Stimulated activated CD4-positive, alpha-beta T cell treated with anti-CD3 and anti-CD28 coated beads, Interleukin-2, amount 100 ng/mL, for 24 hours (primary cell): ENCODE results near the gene PCDH19.
"Not testable (repeated sequence)": the region's sequence is repeated elsewhere in the genome, so short reads cannot be mapped to it uniquely, and the experiment has no call there.

Experiments
- DNase-seq, 2 donors: peaks; one replicate each; pipeline ENCODE4 v3.0.0-alpha.2; 2020

Gene PCDH19, protein sequence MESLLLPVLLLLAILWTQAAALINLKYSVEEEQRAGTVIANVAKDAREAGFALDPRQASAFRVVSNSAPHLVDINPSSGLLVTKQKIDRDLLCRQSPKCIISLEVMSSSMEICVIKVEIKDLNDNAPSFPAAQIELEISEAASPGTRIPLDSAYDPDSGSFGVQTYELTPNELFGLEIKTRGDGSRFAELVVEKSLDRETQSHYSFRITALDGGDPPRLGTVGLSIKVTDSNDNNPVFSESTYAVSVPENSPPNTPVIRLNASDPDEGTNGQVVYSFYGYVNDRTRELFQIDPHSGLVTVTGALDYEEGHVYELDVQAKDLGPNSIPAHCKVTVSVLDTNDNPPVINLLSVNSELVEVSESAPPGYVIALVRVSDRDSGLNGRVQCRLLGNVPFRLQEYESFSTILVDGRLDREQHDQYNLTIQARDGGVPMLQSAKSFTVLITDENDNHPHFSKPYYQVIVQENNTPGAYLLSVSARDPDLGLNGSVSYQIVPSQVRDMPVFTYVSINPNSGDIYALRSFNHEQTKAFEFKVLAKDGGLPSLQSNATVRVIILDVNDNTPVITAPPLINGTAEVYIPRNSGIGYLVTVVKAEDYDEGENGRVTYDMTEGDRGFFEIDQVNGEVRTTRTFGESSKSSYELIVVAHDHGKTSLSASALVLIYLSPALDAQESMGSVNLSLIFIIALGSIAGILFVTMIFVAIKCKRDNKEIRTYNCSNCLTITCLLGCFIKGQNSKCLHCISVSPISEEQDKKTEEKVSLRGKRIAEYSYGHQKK (N-terminal part only)

DNA sequence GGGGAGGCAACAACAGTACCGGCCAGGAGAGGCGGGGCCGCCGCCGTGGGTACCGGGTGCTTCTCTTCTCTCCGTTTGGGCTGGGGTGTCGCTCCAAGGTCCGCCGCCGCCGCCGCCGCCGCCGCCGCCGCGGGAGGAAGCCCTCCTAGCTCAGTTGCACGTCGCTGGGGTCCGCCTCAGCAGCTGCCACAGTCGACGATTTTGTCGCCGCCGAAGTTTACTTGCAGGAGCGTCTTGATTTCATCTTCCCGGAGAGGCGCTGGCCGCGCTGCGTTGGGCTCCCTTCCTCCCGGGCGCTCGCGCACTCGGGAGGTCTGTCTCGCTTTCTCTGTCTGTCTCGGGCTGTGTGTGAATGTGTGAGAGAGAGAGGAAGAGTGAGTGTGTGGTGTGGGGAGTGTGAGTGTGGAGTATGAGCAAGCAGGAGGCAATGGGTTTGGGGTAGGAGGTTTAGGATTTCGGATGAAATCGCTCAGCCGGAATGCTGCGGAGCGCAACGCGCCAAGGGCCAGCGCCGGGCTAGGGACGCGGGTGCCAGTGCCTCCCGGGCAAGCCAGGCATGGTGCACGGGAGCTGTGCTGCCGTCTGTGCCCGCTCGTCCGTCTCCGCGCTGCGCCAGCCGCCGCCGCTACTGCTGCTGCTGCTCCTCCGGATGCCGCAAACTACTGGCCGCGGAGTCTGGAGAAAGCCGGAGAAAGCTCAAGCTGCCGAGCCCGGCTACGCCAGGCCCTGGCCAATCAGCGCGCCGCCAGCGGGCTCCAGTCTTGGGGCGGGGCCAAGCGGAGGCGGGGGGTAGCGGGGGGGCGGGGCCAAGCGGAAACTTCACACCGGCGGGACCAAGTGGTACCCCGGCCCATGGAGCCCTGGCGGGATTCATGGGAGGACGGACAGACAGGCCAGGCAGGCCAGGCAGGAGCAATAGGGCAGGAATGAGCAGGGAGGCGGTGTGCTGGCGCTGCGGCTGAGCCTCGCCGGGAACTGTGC is at the start of gene PCDH19:
Gene PCDH19 (minus strand): TSS at position 664 of the 981 bp plus-strand sequence. CDS start 1,676 bp downstream, outside the sequence.
- DNase-seq, result peak; percentile 24 to 55

DNA sequence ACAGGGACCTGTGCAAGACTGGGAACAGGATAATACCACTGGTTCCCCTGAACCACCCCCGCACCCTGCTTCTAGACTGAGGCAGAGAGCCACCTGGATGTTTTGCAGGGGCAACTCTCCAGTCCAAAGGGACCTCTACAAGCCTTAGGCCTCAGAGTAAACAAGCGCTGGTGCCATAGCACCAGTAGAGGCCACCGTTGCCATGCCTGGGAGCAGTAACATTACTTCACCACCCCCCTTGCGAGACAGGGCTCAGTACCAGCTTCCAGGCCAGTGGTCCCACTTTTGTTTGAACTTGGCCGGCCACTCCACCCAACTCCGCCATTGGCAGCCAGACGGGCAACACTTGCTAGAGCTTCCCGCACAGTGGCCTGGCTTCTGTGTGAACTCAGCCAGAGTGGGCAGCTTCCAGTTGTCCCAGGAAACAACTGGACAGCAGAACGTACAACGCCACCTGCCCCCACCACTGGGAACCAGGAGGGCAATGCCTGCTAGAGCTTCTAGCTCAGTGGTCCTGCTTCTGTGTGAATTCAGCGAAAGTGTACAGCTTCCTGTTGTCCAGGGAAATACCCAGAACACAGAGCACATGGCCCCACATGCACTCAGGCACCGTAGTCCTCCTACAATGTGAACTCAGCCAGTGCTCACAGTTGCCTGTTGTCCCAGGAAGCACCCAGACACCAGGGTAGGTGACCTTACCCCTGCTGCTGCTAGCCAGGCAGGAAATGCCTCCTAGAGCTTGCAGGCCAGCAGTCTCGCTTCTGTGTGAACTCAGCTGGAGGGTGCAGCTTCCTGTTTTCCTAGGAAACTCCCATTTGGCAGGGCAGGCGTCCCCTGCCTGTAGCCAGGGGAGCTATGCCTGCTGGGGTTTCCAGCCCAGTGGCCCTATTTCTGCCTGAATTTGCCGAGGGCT is 39.9 kb upstream of the PCDH19 start:
- no peak for DNase-seq

DNA sequence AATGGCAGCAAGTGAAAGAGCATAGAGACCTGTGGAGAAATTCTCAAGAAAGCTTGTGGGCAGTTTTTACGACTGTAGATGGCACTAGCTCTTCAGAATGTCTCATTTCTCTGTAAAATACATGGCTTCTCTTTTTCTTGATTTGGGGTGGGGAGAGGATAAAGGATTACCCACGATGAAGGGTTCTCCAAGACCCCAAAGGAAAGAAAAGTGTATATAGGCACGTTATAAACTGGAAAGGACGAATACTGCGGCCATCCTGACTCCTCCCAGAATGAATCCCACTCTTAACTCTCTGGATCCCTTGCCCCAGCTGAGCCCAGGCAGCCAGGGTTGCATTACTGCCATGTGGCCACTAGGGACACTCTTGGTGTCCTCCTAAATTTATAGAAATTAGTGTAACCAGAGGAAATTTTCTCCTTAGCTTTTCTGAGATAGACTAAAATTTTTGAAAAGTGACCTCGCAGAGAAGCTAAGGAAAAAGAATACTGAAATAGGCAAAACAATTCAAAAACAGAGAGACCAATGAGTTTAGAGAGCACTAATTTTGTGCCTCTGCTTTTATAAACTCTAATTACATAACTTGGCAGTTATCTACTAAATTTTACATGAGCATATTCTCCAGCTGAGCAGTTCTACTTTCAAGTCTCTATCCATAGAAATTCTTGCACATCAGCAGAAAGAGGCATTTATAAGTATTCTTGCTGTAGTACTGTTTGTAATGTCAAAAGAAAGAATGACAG is 37.8 kb upstream of the PCDH19 start:
- peak; percentile 16 to 32 for DNase-seq

DNA sequence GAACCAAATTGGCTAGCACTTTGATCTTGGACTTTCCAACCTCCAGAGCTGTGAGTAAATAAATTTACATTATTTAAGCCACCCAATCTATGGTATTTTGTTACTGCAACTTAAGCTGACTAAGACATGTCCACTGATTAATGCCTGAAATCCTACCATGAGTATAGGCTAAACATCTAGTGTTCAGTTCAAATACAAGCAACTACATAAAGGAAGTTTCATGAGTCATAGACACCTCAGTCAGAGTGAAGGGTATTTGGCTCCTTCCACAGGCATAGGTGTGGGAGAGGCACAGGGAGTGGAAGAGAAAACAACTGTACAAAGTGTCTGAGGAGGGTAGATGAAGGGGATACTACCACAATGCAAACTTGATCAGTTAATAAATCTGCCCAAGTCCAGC is 35.5 kb upstream of the PCDH19 start:
- DNase-seq, result no peak

DNA sequence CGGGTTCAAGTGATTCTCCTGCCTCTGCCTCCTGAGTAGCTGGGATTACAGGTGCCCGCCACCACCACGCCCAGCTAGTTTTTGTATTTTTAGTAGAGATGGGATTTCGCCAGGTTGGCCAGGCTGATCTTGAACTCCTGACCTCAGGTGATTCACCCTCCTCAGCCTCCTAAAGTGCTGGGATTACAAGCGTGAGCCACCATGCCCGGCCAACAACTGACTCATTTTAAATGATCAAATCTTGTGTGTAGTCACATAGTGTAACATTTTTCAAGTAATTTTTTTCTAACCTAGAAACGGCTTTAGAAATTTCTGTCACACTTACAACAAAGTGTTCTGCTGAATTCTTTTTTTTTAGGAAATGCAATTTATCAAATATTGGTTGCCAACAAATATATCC is 31.2 kb upstream of the PCDH19 start:
- not testable (repeated sequence) for DNase-seq

DNA sequence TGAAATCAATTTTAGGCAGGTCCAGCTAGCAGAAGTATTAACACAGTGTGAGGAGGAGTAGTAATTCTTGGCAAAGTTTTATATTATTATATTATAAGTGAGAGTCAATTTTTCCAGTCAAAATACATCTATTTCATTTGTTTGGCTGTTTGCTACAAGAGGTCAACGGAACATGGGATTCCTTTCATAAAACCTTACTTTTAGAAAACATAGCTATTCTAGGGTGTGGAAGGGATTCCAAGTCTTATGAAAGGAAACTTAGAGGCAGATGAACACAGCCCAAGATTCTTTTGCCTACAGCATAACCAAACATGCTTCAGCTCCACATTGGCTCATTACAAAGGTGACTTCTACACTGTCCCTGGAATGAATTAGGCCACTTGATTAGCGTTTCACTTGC is 29.9 kb upstream of the PCDH19 start:
- no peak for DNase-seq

DNA sequence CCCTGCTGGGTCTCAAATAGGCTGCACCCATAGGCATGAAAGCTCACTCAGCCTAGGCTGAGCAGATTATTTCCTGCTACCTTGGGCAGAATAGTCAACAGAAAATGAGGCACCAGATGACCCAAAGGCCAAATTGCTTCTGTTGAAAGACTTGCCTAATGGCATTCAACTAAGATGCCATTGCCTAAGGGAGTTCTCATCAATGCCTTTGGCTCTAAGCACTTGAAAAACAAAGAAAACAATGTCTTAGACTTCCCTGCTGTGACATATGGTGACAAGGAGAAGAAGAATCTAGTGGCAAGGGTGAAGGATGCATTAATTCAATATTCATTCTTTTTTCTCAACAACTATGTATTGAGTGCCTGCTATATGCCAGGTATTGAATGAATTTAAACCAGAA is 25.7 kb upstream of the PCDH19 start:
- DNase-seq, result no peak

DNA sequence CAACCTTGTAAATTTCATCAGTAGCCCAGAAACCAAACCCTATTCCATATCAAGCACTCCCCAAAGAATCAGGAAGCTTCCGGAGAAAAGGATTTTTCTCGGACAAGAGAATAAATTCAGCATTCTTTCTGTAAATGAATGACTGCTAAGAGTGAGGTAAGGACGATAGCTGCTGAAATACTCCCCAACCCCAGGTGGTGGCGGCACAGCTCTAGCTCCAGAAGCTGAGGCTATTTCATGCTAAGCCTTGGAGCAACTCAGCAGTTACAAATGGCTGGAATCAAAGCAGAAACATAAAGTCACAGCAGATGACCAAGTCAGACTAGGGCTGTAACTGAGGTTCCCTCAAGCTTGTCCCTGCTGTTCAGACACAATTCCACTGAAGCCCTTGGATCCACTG is 13.9 kb upstream of the PCDH19 start:
- no peak for DNase-seq

DNA sequence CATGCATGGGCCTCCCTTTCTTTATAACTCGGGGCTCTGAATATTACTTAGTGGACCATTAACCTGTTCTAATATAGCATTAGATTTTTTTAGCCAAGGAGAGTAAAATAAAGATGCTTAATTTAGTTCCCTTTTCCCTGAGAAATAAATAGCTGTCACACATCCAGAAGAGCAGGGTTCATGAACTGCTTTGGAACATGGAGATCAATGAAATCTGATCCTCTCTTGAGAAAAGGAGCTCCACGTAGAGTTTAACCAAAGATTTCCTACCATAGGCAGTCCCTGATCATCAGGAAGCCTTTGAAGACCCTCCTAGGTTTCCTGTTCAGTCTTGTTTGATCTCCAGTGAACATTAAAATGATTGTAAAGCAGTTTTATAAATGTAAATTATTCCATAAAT is 8.5 kb upstream of the PCDH19 start:
- no peak for DNase-seq

DNA sequence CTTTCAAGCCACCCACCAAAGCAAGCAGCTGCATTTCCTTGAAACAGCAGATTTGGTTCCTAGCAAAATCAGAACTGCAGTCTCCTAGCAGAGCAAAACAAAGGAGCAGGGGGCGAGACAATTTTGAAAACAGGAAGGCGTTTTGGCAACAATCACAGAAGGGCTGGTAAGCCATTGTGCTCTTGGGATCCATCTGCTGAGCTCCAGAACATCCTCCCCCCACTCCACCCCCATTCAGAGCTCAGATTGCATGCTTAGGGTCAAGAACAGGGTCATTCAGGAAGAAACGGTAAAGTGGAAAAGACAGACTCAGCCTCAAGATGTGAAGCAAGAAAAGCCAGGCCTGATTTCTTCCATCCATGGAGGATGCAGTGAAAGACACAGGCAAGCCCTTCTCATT is 7.6 kb upstream of the PCDH19 start:
- DNase-seq, result no peak

DNA sequence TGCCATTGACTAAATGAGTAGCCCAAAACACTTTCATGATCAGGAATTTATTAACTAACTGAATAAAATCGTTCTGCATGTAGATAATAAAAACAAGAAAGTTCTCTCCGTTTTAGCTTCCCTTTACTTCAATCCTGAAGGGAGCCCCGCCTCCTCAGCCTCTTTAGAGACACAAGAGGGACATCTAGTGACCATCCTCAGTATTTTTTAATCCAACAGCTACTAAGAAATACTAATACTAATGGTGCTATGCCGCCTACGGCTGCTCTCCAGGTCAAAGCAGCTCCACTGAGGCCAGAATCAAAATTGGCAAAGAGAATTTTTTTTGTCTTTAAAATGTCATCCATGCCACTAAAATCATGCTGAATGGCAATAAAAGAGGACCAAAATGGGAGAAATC is 3.2 kb upstream of the PCDH19 start:
- peak in 1 of 2 donors; percentile 22 for DNase-seq

DNA sequence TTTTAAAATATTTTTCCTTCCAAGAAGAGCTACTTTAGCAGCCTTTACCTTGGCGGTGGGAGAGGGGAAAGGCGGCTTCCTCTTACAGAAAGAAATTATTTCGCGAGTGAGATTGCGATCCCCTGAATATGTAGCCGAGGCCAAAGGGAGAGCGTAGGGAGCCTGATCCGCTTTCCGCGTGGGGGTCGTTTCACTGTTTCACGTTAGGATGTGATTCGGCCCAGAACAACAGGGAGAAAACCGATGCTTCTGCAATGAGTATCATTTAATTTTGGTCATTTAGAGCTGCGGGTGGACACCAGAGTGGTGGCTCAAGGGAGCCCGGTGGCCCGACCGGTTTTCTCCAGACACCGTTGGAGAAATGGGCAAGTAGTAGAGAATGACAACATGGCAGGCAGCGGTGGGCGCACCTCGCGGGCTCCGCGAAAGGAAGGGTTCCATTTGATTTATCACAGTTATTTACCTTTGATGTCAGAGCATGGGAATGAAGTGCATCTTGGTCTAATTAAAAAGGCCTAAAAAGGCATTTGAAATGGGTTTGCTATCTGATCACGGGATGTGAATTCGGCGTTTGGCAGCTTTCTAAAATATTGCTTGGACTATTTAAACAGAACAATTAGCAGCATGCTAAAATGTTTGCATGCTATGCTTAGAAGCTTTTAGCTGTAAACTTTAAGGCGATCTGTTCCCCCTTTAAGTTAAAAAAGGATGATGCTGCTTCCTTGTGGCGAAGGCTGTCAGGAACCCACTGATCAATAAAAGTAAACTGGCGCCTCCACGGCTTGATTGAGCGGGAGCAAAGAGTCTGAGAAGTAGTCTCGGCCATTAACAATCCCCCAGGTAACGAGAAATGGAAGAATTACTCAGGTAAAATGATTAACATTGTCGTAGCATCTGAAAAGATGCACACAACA is 2.0 kb upstream of the PCDH19 start:
- DNase-seq, result no peak

DNA sequence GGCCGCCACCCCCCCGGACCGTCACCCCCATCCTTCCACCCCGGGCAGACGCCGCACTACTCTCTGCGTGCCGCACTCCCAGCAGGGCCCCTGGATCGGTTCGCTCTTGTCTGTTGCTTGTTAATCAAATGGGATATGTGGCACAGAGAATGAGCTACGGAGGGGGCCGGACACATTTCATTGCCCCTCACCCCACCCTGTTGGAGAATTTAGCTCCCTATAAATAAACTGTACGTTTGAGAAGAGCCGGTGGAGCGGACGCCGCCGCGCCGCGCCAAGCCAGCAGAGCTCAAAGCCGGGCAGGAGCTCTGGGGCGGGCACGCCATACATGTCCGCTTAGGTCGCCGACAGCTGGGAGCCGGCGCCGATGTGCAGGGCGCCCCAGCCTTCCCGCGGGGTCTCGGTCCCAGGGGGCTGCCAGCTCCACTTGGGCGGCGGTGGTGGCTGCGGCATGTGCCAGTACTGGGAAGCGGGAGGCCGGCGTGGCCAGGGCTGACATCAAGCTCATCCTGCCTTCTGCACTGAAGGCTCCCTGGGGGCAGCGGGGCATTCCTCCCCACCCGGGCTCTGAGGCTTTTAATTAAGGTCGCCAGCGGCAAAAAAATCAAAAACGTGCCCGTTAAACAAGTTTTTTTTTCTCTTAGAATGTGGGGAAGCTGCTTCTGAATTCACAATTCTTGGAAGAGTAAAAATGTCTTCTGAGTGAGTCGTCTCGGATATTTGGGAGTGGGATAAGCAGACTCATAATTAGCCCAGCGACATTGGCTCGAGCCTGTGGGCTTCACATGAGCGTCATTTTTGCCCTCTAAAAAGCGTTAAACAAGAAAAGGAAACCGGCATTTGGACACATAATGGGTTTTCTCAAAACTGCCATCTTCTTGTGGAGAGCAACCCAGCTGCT is 1.1 kb upstream of the PCDH19 start:
- DNase-seq, result no peak

DNA sequence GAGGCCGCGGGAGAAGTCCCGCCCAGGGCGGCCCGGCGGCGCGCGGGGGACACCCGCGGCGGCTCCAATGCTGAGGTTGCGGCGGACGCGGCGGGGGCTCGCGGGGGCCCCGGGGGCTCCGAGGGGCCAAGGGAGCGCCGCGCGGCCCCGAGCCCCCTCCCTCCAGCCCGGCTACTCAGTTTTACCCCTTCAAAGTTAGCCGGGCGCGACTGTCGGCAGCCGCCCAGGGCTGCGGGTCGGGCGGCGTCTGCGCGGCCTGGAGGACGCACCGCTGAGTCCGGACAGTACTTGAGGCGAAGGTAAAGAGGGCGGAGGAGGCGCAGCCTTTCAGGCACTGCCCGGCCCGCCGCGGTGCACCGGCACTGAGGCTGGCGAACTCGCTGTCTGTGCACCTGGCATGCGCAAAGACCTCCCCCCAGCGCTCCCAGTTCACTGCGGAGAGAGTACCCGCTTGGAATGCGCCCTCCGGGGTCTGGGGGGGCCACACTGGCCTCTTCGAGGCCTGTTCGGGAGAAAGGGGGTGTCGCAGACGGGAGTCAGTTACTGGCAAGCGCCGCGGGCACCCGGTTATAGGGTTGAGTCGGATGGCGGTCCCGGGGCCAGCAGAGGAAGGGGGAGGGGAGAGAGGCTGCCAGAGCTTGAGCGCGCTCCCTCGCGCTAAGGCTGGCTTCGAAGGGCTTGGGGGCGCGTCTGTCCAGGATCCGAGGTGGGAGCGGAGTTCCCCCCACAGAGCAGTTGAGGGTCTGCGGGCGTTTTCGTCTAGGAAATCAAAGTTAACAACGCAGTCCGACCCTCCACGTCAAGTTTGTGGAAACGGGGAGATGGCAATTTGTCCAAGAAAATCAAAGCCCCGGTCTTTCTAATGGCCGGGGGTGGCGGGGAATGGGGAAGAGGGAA is 1.1 kb downstream of the PCDH19 start:
- DNase-seq, result no peak

DNA sequence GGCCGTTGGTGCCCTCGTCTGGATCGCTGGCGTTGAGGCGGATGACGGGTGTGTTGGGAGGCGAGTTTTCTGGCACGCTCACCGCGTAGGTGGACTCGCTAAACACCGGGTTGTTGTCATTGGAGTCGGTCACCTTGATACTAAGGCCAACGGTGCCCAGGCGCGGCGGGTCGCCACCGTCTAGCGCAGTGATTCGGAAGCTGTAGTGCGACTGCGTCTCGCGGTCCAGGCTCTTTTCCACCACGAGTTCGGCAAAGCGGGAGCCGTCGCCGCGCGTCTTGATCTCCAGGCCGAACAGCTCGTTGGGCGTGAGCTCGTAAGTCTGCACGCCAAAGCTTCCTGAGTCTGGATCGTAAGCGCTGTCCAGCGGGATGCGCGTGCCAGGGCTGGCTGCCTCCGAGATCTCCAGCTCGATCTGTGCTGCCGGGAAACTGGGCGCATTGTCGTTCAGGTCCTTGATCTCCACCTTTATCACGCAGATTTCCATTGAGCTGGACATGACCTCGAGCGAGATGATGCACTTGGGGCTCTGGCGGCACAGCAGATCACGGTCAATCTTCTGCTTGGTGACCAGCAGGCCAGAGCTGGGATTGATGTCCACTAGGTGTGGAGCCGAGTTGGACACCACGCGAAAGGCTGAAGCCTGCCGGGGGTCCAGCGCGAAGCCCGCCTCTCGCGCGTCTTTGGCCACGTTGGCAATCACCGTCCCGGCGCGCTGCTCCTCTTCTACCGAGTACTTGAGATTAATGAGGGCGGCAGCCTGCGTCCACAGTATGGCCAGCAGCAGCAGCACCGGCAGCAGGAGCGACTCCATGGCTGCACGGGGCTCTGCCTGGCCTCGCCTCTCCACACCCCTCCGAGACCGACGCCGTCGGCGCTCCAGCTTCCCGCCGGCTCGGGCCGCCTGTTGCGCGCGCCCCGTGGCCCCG is 2.0 kb downstream of the PCDH19 start:
- DNase-seq, result no peak

DNA sequence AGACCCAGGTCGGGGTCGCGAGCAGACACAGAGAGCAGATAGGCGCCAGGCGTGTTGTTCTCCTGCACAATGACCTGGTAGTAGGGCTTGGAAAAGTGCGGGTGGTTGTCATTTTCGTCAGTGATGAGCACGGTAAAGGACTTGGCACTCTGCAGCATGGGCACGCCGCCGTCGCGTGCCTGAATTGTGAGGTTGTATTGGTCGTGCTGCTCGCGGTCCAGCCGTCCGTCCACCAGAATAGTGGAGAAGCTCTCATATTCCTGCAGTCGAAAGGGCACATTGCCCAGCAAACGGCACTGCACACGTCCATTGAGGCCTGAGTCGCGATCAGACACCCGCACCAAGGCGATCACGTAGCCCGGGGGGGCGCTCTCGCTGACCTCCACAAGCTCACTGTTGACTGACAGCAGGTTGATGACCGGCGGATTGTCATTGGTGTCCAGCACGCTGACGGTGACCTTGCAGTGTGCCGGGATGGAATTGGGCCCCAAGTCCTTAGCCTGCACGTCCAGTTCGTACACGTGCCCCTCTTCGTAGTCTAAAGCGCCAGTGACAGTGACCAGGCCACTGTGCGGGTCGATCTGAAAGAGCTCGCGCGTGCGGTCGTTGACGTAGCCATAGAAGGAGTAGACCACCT is 2.8 kb downstream of the PCDH19 start:
- no peak for DNase-seq
